HPDE6-E6E7 (cell line): ENCODE data around the gene SYCP2L.
A peak's percentile ranks its signal among the peaks of the same experiment; 100 is the strongest.
"Not testable (repeated sequence)": the region's sequence is repeated elsewhere in the genome, so short reads cannot be mapped to it uniquely, and the experiment has no call there.

Source experiments
- DNase-seq: peaks from one replicate; pipeline ENCODE4 v3.0.0; 2011; ENCODE audit warnings: missing footprints; ENCODE audit errors: extremely low spot score

Gene SYCP2L

GRCh38 chr6:10880366-10880765 is 6.5 kb upstream of the SYCP2L start:
- DNase-seq, result no peak

DNA sequence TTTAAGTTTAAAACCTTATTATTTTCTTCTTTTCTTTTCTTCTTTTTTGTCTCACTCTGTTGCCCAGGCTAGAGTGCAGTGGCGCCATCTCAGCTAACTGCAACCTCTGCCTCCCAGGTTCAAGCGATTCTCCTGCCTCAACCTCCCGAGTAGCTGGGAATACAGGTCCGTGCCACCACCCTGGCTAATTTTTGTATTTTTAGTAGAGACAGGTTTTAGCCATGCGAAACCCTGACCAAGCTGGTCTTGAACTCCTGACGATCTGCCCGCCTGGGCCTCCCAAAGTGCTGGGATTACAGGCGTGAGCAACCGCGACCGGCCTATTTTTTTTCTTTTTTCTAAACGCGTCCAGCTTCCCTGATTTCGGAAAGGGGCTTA is 4.6 kb upstream of the SYCP2L start:
- DNase-seq, result not testable (repeated sequence)

- DNase-seq, result no peak
Measured at GRCh38 chr6:10882657-10883171, 4.1 kb upstream of the SYCP2L start.

DNA sequence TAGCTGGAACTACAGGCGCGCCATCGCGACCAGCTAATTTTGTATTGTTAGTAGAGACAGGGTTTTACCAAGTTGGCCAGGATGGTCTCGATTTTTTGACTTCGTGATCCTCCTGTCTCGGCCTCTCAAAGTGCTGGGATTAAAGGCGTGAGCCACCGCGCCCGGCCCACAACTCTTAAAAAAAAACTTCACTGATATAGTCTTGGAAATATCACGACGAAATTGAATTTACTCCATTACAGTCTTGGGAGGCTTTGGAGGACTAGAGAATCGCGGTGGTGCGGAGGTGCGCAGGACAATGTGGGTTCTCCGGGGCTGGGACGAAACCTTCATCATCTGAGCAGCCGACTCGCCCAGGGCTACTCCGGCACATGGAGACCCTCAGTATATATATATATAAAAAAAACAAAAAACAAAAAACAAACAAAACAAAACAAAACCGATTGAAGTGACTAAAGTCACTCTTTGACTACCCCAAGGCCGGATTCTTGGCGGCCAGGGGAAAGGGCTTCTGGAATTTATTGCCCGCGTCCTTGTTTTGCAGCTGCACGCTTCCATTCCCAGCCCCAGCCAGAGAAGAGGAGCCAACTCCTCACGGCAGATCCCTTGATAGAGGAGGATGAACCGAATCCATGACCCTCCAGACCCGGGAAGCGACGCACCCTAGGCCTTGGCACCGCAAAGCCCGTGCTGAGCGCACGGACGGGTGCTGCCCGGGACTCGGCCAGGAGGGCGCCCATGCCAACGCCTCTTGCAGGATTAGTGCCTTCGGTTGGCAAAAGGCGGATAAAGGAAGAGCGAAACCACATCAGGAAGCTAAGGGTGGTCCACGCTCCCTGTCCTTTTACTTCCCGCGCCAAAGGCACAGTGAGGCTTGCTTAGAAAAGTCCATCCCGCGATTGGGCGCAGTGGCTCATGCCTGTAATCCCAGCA is 3.3 kb upstream of the SYCP2L start:
- DNase-seq, result no peak

DNA sequence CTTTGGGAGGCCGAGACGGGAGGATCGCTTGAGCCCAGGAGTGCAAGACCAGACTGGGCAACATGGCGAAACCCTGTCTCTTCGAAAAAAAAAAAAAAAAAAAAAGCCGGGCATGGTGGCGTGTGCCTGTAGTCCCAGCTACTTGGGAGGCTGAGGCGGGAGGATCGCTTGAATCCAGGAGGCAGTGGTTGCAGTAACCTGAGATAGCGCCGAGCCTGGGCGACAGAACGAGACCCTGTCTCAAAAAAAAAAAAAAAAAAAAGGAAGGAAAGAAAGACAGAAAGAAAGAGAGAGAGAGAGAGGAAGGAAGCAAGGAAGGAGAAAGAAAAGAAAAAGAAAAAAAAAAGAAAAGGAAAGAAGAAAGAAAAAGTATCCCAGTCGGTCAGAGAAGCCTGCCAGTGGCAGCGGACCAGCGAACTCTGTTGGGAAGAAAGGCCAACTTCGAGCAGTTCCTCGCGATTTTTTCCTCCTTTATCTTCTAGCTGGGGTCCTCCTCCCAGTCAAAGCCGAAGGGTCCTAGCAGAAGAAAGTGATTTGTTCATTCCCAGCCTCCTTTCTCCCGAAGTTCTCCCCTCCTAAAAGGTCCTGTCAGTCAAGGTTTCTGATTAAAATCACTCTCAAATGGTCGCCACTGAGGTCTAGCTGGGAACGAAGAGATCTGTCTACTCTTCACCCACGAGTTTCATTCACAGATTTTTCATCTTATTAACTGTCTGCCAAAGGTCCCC is 2.4 kb upstream of the SYCP2L start:
- DNase-seq, result no peak

GRCh38 chr6:10886365-10886690 is 524 bp upstream of the SYCP2L start:
- not testable (repeated sequence) for DNase-seq

GRCh38 chr6:10890151-10890550 is 3.3 kb downstream of the SYCP2L start:
- no peak for DNase-seq

GRCh38 chr6:10891960-10892359 is 5.1 kb downstream of the SYCP2L start:
- DNase-seq, result no peak

DNA sequence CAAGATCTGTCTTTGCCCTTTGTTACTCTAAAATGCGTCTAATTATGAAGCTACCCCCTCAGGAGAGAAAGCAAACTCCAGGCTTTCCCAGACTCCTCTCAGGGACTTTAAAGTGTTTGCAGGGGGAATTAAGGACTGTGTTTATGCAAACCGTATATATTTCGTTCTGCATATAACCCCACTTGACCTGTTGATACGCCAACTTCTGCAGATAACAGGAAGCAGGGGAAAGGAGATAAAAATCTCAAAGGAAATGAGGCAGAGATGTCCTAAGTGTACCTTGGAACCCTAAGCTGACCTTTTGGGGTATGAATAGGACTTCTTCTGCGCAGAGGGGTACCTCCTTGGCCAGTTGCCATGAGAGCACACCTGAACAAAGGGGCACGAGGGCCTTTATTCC is 8.1 kb downstream of the SYCP2L start:
- DNase-seq, result no peak

DNA sequence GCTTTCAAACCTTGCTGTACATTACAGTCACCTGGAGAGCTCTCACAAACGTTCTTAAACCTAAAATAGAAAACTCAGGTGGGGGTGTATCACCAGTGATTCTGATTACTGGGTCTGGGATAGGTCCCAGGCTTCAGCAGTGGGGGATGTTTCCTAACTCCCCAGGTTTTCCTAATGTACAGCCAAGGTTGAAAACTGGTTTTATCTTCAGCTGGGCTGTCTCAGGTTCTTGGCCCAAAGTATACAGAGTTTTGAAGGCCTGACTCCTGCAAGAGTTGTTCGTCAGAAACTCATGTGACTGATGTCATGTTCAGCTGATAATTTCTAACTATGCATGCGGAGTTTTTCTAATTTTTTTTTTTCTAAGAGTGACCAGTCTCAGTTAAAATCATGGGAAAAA is 9.8 kb downstream of the SYCP2L start:
- no peak for DNase-seq

DNA sequence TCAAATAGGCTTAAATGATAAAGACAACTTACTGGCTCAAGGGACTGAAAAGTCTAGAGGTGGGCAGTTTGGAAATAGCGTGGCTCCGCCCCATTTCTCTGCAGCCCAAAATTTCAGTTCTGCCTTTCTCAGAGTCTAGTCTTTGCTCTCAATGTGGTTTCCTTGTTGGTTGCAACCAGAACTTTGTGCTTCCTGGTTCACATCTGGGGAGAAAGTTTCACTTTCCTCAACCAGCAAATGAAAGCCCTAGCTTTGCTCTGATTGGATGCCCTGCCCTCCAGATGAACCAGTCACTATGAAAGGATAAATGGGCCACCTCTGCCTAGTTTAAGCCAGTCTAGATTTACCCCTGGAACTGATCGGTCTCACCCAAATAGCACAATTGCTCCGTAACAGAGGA is 14.9 kb downstream of the SYCP2L start:
- DNase-seq, result no peak

DNA sequence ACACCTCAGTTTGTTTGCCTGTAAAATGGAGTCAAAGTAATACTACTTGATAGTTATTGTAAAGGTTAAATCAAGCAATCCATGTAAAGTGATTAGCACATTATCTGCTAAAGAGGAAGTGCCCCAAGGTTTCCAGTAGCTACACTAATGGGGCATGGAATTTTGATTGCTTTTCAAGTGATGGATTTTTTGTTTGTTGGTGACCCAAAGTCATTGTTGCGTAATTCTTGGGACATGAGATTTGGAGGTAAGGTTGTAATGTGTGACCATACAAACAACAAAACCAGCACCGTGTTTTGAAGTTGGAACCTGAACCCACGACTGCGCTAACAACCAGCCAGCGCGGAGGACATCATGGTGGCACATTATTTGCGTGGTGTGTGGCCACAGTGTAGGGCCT is 17.2 kb downstream of the SYCP2L start:
- no peak for DNase-seq

DNA sequence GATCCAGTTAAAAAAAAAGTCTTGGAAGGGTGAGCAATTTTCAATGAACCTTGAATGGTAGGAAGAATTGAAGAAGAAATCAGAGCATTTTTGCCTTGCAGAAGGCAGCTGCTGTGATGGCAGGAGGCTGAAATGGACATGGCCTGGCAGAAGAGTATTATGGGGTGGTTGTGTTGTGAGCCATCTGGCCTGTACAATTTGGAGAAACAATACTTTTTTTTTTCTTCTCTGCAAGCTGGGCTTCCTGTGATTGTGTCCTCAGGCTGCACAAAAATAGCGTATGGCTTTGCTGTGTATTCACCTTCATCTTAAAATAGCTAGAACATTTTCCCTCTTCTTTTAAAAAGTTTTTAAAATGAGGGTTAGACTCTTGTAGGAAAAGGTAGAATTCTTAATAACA is 21.4 kb downstream of the SYCP2L start:
- DNase-seq, result no peak

DNA sequence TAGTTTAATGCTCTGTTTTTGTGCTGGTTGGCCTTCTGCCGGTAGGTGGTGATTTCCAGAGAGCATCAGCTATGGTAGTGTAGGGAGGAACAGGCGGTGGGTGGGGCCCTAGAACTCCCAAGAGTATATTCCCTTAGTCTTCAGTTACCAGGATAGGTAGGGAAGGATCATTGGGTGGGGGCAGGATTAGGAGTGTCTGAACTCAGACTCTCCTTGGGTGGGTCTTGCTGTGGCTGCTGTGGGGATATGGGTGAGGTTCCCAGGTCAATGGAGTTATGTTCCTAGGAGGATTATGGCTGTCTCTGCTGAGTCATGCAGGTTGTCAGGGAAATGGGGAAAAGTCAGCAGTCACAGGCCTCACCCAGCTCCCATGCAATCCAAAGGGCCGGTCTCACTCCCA is 32.7 kb downstream of the SYCP2L start:
- DNase-seq, result not testable (repeated sequence)

DNA sequence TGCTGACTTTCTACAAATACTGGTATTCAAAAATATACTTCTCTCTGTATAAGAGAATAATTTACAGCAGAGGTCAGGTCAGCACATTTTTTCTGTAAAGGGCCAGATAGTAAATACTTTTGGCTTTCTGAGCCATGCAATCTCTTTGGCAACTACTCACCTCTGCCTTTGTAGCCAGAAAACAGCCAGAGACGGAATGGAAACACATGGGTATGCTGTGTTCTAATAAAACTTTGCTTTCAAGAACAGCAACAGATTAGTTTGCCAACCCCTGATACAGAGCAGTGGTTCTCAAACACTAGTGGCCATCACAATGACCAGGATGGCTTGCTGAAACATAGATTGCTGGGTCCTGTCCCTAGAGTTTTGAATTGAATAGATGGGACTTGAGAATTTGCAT is 46.3 kb downstream of the SYCP2L start:
- DNase-seq, result no peak

- no peak for DNase-seq
Measured at GRCh38 chr6:10939840-10940239, 53.0 kb downstream of the SYCP2L start.

- no peak for DNase-seq
Measured at GRCh38 chr6:10945845-10946244, 59.0 kb downstream of the SYCP2L start.

- DNase-seq, result no peak
Measured at GRCh38 chr6:10947966-10948365, 61.1 kb downstream of the SYCP2L start.

DNA sequence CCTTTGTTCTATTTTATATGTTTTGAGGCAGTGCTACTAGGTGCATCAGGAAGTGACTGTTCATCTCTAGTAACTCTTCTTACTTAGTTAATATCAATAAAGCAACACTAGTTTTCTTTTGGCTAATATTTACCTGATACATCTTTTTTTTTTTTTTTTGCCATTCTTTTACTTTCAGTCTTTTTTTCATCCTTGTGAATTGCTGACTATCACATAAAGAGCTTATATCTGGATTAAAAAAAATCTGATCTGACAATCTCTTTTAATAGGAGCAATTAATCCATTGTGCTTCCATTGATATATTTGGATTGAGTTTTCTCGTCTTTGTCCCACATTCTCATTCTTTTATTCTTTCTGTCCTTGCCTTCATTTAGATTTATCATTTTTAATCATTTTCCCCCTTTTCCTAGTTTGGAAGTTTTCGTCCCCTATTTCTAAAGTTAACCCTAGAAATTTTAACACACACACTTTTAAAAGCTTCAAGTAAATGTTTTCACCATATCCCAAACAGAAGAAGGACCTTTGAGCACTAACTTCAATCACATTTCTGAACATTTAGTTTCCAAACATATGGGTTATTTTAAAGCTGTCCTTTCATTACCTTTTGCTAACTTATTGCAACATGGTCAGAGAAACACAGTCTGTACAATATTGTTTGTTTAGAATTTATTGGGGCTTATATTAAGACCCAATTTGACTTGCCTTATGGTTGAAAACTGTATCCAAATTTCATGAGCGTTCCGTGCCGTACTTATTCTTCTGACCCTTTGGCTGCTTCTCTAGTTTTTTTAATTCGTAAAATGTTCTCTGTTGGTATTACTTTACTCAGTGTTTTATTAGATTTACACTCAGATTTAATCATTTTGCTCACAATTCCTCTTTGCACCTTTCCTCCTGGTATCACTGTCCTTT is 63.0 kb downstream of the SYCP2L start:
- no peak for DNase-seq

DNA sequence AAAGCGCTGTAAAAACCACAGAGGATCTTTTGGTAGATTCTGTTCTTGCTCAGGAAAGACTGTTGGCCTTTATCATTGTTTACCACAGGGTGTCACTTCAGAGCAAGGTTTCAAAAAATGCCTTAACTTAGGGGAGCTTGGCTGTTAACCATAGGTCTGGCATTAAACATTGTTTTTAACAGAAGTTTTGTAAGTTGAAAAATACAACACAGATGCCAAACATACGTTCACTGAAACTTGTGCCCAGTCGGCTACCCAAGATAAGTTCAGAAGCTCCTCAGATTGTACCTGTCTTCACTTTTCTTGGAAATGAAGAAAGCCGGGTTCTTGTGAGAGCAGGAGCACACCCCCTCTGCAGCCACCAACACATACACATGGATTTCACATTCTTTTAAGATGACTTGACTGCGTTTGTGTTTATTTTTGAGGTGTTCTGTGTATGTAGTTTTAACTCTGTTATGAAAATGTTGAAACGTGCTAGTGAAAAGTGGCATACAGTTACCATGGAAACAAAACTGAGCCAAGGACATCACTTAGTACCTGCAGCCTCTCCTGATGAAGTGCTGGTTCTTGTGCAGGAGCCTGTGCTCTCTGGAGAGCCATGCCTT is 64.9 kb downstream of the SYCP2L start:
- peak; percentile 34 for DNase-seq

DNA sequence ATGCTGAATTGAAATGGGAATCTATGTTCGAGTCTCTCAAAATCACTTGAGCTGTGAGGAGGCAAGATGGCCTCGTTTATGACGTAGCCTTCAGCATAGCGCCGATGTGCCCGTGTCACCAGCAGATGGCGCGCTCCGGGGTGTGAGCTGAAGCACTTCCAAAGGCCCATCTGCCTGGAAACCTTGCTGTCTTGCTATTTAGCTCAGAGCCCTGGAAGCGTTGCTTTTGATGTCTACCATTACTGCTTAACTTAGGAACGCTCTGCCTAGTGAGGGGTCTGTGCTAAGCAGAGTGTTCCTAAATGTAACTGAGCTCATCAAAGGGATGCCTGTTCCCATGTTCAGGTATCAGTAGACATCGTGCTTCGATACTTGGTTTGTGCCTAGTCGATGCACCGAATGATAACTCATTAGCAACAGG is 67.7 kb downstream of the SYCP2L start:
- peak; percentile 58 for DNase-seq
